Neuronal stem cell (in vitro differentiated cells): ENCODE data around the gene SPDYC.
A peak's percentile ranks its signal among the peaks of the same experiment; 100 is the strongest.

Experiments
- DNase-seq: peaks from one replicate; pipeline ENCODE4 v3.0.0-alpha.2; 2013; ENCODE audit warnings: low spot score
- H2AFZ ChIP-seq: one replicate; pipeline ENCODE4 v1.6.1; 2013; ENCODE audit warnings: mild to moderate bottlenecking, low read length, inconsistent platforms
- H2AK5ac ChIP-seq: 2 replicates; pipeline ENCODE4 v1.6.1; 2013; ENCODE audit warnings: low read depth, mild to moderate bottlenecking, inconsistent platforms, low read length, moderate library complexity, mixed read lengths
- H2BK120ac ChIP-seq: 2 replicates; pipeline ENCODE4 v1.6.1; 2013; ENCODE audit warnings: low read depth, mild to moderate bottlenecking, inconsistent platforms, low read length, moderate library complexity, mixed read lengths
- H2BK12ac ChIP-seq: one replicate; pipeline ENCODE4 v1.6.1; 2013; ENCODE audit warnings: low read length, inconsistent platforms
- H2BK15ac ChIP-seq: 2 replicates; pipeline ENCODE4 v1.6.1; 2013; ENCODE audit warnings: mild to moderate bottlenecking, low read length, inconsistent platforms, mixed read lengths
- H2BK5ac ChIP-seq: one replicate; pipeline ENCODE4 v1.6.1; 2013; ENCODE audit warnings: inconsistent platforms, mild to moderate bottlenecking, low read length, moderate library complexity
- H3K14ac ChIP-seq: one replicate; pipeline ENCODE4 v1.6.1; 2013; ENCODE audit warnings: low read length, inconsistent platforms
- H3K18ac ChIP-seq: 2 replicates; pipeline ENCODE4 v1.6.1; 2013; ENCODE audit warnings: low read length, inconsistent platforms
- H3K23ac ChIP-seq: 2 replicates; pipeline ENCODE4 v1.6.1; 2013; ENCODE audit warnings: low read depth, mild to moderate bottlenecking, mixed read lengths, low read length, inconsistent platforms; ENCODE audit not compliant: poor library complexity
- H3K27ac ChIP-seq: replicated peaks from 3 replicates; pipeline ENCODE4 v1.5.1; 2013; ENCODE audit warnings: low read length, inconsistent platforms
- H3K27me3 ChIP-seq, 3 experiments: 2 replicates each; pipeline ENCODE4 v1.6.1; 2013; ENCODE audit warnings: low read length in 3 of 3, mild to moderate bottlenecking in 2 of 3, inconsistent platforms in 1 of 3, low read depth in 1 of 3, mixed read lengths in 1 of 3, moderate library complexity in 1 of 3; ENCODE audit not compliant: control insufficient read depth in 3 of 3, insufficient read depth in 3 of 3
- H3K36me3 ChIP-seq, 2 donors: replicated peaks in 1 of 2; 2 replicates each; pipeline ENCODE4 v1.6.1; 2013; ENCODE audit warnings: low read length in 2 of 2; ENCODE audit not compliant: control insufficient read depth in 2 of 2, insufficient read depth in 2 of 2
- H3K4ac ChIP-seq: 2 replicates; pipeline ENCODE4 v1.6.1; 2013; ENCODE audit warnings: inconsistent platforms, mild to moderate bottlenecking, low read length, moderate library complexity
- H3K4me1 ChIP-seq, 2 donors: 1 replicate in 1 of 2; 2 replicates in 1 of 2; pipeline ENCODE4 v1.6.1; 2013; ENCODE audit warnings: low read length in 2 of 2, low read depth in 1 of 2; ENCODE audit not compliant: control insufficient read depth in 2 of 2, insufficient read depth in 1 of 2
- H3K4me2 ChIP-seq: one replicate; pipeline ENCODE4 v1.6.1; 2013; ENCODE audit warnings: mild to moderate bottlenecking, low read length, inconsistent platforms; ENCODE audit not compliant: insufficient read depth, poor library complexity, severe bottlenecking
- H3K4me3 ChIP-seq, 2 donors: 2 replicates each; pipeline ENCODE4 v1.5.1; 2013; ENCODE audit warnings: low read length in 2 of 2, mild to moderate bottlenecking in 2 of 2, inconsistent platforms in 1 of 2, moderate library complexity in 1 of 2
- H3K79me1 ChIP-seq: one replicate; pipeline ENCODE4 v1.6.1; 2013; ENCODE audit warnings: low read depth, mild to moderate bottlenecking, inconsistent platforms, low read length, moderate library complexity
- H3K9ac ChIP-seq: one replicate; pipeline ENCODE4 v1.6.1; 2013; ENCODE audit warnings: mild to moderate bottlenecking, low read depth, low read length, inconsistent platforms; ENCODE audit not compliant: poor library complexity
- H3K9me3 ChIP-seq, 2 donors: replicated peaks in 1 of 2; 2 replicates each; pipeline versions ENCODE3 to v1.6.1; 2013; ENCODE audit warnings: low read length in 2 of 2, mild to moderate bottlenecking in 2 of 2, inconsistent platforms in 1 of 2, low read depth in 1 of 2, mixed read lengths in 1 of 2, moderate library complexity in 1 of 2; ENCODE audit not compliant: control insufficient read depth in 2 of 2, insufficient read depth in 1 of 2
- H4K8ac ChIP-seq: one replicate; pipeline ENCODE4 v1.6.1; 2013; ENCODE audit warnings: low read depth, mild to moderate bottlenecking, inconsistent platforms, low read length, moderate library complexity
- H4K91ac ChIP-seq: one replicate; pipeline ENCODE4 v1.6.1; 2013; ENCODE audit warnings: low read length, low read depth, mild to moderate bottlenecking, inconsistent platforms; ENCODE audit not compliant: poor library complexity
- WGBS, 2 donors: extraction: QIAGEN DNeasy Blood & Tissue Kit; methylation state at CpG; one replicate each; pipeline ENCODE4 v1.1.7; 2013; ENCODE audit warnings: missing lambda C conversion rate in 2 of 2, mixed read lengths in 1 of 2; ENCODE audit not compliant: insufficient read length in 2 of 2, insufficient replicate concordance in 1 of 2; ENCODE audit errors: extremely low coverage in 2 of 2; 5-methylcytosine and 5-hydroxymethylcytosine counted together

The SPDYC gene

DNA sequence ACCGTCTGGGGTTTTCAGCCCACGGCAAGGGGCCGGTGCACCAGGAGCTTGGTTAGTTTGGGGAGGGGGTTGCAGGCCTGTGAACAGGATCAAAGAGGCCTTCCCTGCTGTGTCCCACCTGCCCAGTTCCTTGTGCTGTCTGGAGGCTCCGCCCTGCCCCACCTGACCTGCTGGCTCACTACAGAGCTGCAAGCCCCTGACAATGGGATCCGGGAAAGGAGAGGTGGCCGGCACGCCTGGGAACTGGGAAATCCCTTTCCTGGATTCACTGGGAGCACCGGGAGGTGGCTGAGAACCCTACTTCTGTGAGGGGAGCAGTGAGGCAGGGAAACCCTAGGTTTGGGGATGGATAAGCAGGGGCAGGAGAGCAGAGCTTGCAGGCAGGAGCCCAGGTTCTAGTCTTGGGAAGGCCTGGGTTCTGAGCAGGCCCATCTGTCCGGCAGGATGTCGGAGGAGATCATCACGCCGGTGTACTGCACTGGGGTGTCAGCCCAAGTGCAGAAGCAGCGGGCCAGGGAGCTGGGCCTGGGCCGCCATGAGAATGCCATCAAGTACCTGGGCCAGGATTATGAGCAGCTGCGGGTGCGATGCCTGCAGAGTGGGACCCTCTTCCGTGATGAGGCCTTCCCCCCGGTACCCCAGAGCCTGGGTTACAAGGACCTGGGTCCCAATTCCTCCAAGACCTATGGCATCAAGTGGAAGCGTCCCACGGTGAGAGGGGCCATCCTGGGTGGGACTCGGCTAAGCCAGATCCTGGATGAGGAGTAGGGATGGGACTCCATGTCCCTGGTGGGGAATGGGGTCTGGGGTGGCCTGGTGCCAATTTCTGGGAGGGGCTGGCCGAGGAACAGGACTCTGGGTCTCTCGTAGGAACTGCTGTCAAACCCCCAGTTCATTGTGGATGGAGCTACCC, 12.5 kb downstream of the SPDYC start:
- peaks cover 4% of the 10 kb centered on the region for H3K79me1 ChIP-seq
- no peak for DNase-seq
- H3K4me3 ChIP-seq: peak overlapping the region; percentile 85 to 94
- H3K9me3 ChIP-seq: no peaks in the 10 kb centered on the region
- peak overlapping the region; percentile 96 for H2BK15ac ChIP-seq
- H3K9ac ChIP-seq: peak overlapping the region; percentile 88
- H2AK5ac ChIP-seq: peak overlapping the region; percentile 95
- peak overlapping the region; percentile 93 for H3K23ac ChIP-seq
- H2BK120ac ChIP-seq: peak overlapping the region; percentile 96
- peaks cover 9 to 18% of the 10 kb centered on the region in 2 donors for H3K4me1 ChIP-seq
- peak overlapping the region; percentile 94 for H3K18ac ChIP-seq
- H2AFZ ChIP-seq: peak overlapping the region; percentile 100
- H2BK5ac ChIP-seq: peak overlapping the region; percentile 87
- no CpG with 5 or more reads among the region's 23 CpGs for WGBS, 2 donors
- H4K8ac ChIP-seq: peak overlapping the region; percentile 92
- H2BK12ac ChIP-seq: peak overlapping the region; percentile 94
- H3K14ac ChIP-seq: peak overlapping the region; percentile 94
- H3K27ac ChIP-seq: no peak overlapping the region
- peaks cover 2 to 13% of the 10 kb centered on the region in 2 donors for H3K36me3 ChIP-seq
- no peak overlapping the region for H4K91ac ChIP-seq
- peak overlapping the region; percentile 84 for H3K4ac ChIP-seq
- peaks cover 0 to 4% (median 0%) of the 10 kb centered on the region in 3 experiments for H3K27me3 ChIP-seq
- peak overlapping the region; percentile 93 for H3K4me2 ChIP-seq

DNA sequence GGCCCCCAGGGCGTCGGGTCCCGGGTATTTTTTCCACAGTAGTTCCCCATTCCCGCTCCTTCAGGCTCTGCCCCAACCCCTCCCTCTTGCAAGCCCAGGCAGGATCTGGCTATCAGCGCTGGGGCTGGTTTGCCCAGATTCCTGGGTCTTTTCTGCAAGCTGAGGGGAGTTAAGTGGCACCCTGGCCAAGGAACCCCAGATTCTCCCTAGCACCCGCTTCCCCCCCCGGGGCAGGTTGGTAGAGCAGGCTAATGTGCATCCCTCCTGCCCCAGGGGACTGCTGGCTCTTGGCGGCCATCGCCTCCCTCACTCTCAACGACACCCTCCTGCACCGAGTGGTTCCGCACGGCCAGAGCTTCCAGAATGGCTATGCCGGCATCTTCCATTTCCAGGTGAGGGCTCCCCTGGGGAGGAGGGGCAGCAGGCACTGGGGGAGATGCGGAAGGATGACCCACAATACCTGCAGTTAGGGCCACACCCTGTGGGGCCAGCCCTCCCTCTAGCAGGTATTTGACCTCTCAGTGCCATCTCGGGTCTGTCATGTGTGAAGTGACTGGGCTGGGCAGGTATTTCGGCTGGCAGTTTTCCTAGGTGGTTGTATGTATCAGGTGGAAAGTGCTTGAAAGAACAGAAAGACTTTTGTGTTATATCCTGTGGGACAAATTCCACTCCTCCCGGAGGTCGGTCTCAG, 13.3 kb downstream of the SPDYC start:
- DNase-seq: no peak
- H3K14ac ChIP-seq: no peak overlapping the region
- no peak overlapping the region for H2BK120ac ChIP-seq
- H2BK12ac ChIP-seq: no peak overlapping the region
- H3K9ac ChIP-seq: no peak overlapping the region
- no peak overlapping the region for H3K18ac ChIP-seq
- no peak overlapping the region for H3K4me2 ChIP-seq
- no peak overlapping the region for H2BK5ac ChIP-seq
- H3K4me1 ChIP-seq: peaks cover 9 to 18% of the 10 kb centered on the region in 2 donors
- no peak overlapping the region for H3K27ac ChIP-seq
- H2AK5ac ChIP-seq: peak overlapping the region; percentile 95
- peaks cover 0 to 4% (median 0%) of the 10 kb centered on the region in 3 experiments for H3K27me3 ChIP-seq
- H3K36me3 ChIP-seq: peaks cover 2 to 19% of the 10 kb centered on the region in 2 donors
- H3K79me1 ChIP-seq: peaks cover 4% of the 10 kb centered on the region
- H3K23ac ChIP-seq: no peak overlapping the region
- no peak overlapping the region for H4K91ac ChIP-seq
- H2AFZ ChIP-seq: no peak overlapping the region
- no peak overlapping the region for H3K4ac ChIP-seq
- no peak overlapping the region for H3K4me3 ChIP-seq
- no peak overlapping the region for H4K8ac ChIP-seq
- no peaks in the 10 kb centered on the region for H3K9me3 ChIP-seq
- no peak overlapping the region for H2BK15ac ChIP-seq
- no CpG with 5 or more reads among the region's 19 CpGs for WGBS, 2 donors

DNA sequence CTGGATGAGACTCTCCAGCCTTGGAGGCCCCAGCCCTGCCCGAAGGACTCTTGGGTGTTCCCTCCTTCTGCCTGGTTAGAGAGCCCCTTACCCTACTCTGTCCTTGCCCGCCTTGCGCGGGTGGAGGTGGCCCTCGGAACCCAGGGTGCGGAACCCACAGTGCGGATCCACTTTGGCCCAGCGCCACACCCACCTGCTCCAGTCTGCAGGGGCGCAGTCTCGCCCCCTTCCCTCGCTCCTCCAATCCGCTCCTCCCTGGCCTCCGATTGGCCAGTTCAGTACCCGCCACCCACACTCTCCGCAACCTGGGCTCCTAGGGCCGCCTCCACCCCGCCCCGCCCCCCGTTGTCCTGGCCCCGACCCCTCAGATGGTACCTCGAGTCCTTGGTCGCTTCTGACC, 14.1 kb downstream of the SPDYC start:
- no CpG with 5 or more reads among the region's 22 CpGs for WGBS, 2 donors
- Histone ChIP-seq H3K14ac (no peak overlapping the region), H3K4ac (no peak overlapping the region), H2BK120ac (no peak overlapping the region), H2BK15ac (no peak overlapping the region), H3K79me1 (peaks cover 4% of the 10 kb centered on the region), H2BK5ac (no peak overlapping the region), H2BK12ac (no peak overlapping the region), H3K36me3 (peaks cover 2 to 26% of the 10 kb centered on the region in 2 donors), H3K4me1 (peaks cover 9 to 18% of the 10 kb centered on the region in 2 donors), H3K18ac (peak overlapping the region; percentile 90), H3K4me3 (peak overlapping the region in 1 of 2 donors; percentile 19), H2AK5ac (no peak overlapping the region), H3K27me3 (peaks cover 0 to 4% (median 0%) of the 10 kb centered on the region in 3 experiments), H3K9ac (peak overlapping the region; percentile 63), H4K91ac (no peak overlapping the region), H3K9me3 (no peaks in the 10 kb centered on the region), H2AFZ (no peak overlapping the region), H3K4me2 (peak overlapping the region; percentile 45), H3K23ac (peak overlapping the region; percentile 39), H3K27ac (no peak overlapping the region), H4K8ac (peak overlapping the region; percentile 29)
- DNase-seq: peak; percentile 37

DNA sequence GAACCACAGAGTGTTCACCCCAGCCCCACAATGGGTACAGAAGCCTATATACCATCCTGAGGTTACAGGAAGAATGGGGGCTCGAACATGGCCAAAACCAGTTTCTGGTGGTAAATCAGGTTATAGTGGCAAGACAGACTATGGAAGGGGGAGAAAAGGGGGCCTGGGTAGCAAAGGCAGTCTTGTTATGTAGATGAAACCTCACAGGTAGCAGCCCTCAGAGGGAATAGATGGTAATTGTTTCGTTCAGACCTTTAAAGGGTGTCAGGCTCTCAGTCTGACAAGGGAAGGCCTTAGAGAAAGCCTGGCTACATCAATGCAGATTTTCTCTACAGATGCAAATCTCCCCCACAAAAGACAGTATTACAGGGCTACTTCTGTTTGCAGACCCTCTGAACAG, 15.1 kb downstream of the SPDYC start:
- no peak overlapping the region for H3K23ac ChIP-seq
- no peak overlapping the region for H3K4me2 ChIP-seq
- no peak overlapping the region for H3K9ac ChIP-seq
- no peak overlapping the region for H3K4me3 ChIP-seq
- peaks cover 0 to 4% (median 0%) of the 10 kb centered on the region in 3 experiments for H3K27me3 ChIP-seq
- no peak overlapping the region for H3K27ac ChIP-seq
- no peak overlapping the region for H2BK12ac ChIP-seq
- WGBS, 2 donors: no CpG with 5 or more reads among the region's 2 CpGs
- H4K8ac ChIP-seq: no peak overlapping the region
- peaks cover 7 to 36% of the 10 kb centered on the region in 2 donors for H3K36me3 ChIP-seq
- H3K4me1 ChIP-seq: peaks cover 9 to 18% of the 10 kb centered on the region in 2 donors
- H2AFZ ChIP-seq: no peak overlapping the region
- H2BK5ac ChIP-seq: no peak overlapping the region
- no peak overlapping the region for H2BK15ac ChIP-seq
- peaks cover 4% of the 10 kb centered on the region for H3K79me1 ChIP-seq
- no peak overlapping the region for H2AK5ac ChIP-seq
- no peak for DNase-seq
- H2BK120ac ChIP-seq: no peak overlapping the region
- no peak overlapping the region for H3K14ac ChIP-seq
- H4K91ac ChIP-seq: no peak overlapping the region
- no peak overlapping the region for H3K18ac ChIP-seq
- no peaks in the 10 kb centered on the region for H3K9me3 ChIP-seq
- no peak overlapping the region for H3K4ac ChIP-seq
